Ishikawa (cell line): ENCODE results near the gene NOL4L.

Experiments
- CEBPB ChIP-seq: IDR thresholded peaks from 2 replicates; pipeline ENCODE4 v1.6.1; 2012
- CREB1 ChIP-seq: IDR thresholded peaks from 2 replicates; pipeline ENCODE4 v1.6.1; 2012; ENCODE audit warnings: low read depth
- EGR1 ChIP-seq: IDR thresholded peaks from 2 replicates; pipeline ENCODE4 v1.6.1; 2012
- EP300 ChIP-seq: IDR thresholded peaks from 2 replicates; pipeline ENCODE4 v1.6.1; 2012; ENCODE audit warnings: borderline replicate concordance
- FOXM1 ChIP-seq: IDR thresholded peaks from 2 replicates; pipeline ENCODE4 v1.6.1; 2012; ENCODE audit warnings: low read depth, borderline replicate concordance
- NFIC ChIP-seq: IDR thresholded peaks from 2 replicates; pipeline ENCODE4 v1.6.1; 2012
- RAD21 ChIP-seq: IDR thresholded peaks from 2 replicates; pipeline ENCODE4 v1.6.1; 2012; ENCODE audit warnings: low read depth
- TAF1 ChIP-seq: IDR thresholded peaks from 2 replicates; pipeline ENCODE4 v1.6.1; 2012; ENCODE audit warnings: low read depth, mild to moderate bottlenecking
- TCF12 ChIP-seq: IDR thresholded peaks from 2 replicates; pipeline ENCODE4 v1.6.1; 2012; ENCODE audit warnings: low read depth
- TEAD4 ChIP-seq: IDR thresholded peaks from 2 replicates; pipeline ENCODE4 v1.6.1; 2012
- YY1 ChIP-seq: IDR thresholded peaks from 2 replicates; pipeline ENCODE4 v1.6.1; 2012; ENCODE audit warnings: low read depth
- ZBTB7A ChIP-seq: IDR thresholded peaks from 2 replicates; pipeline ENCODE4 v1.6.1; 2012; ENCODE audit warnings: low read depth
- TF ChIP-seq, protein P1 (sequence below): IDR thresholded peaks from 2 replicates; pipeline ENCODE4 v1.6.1; 2012; ENCODE audit warnings: low read depth, mild to moderate bottlenecking
- TF ChIP-seq, protein P2 (sequence below): IDR thresholded peaks from 2 replicates; pipeline ENCODE4 v1.6.1; 2012
- TF ChIP-seq, protein P3 (sequence below): IDR thresholded peaks from 2 replicates; pipeline ENCODE4 v1.6.1; 2012

The NOL4L gene

DNA sequence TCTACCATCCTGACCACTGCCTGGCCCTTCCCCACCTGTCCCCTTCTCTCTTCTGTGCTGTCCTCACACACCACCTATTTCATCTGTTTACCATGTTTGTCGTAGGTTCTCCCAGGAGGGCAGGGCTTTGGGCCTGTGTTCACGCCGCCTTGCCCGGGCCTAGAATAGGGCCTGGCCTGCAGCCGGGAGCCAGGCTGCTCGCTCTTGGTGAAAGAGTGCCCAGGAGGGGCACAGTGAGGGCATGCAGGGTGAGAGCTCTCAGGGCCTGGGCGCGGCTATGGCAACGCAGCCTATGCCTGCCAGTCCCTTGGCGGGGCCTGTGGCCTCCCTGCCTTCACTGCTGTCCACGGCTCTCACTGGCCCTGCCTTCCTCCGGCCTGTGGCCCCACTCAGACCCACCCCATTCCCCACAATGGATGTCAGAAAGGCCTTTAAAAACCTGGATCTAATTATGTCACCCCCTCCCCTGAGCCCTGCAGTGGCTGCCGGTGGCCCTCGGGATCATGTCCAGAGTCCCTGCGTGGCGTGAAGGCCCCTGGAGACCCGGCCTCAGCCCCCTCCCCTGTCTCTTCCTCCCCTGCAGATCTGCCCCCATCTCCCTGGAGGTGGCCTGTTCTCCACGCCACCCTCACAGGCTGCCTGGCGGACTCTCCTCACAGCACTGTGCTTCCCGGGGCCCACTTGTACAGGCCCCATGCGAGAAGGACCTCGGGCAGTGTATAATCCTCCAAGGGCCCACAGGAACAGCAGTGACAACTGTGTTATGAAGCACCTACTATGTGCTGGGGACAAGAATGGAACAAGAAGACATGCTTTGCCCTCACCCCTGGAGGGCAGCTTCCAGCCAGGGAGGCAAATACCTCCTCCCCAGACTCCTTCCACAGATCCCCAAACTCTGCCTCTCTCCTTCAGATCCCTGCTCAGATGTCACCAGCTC, 22.9 kb upstream of the NOL4L start:
- TF ChIP-seq, protein P1, sequence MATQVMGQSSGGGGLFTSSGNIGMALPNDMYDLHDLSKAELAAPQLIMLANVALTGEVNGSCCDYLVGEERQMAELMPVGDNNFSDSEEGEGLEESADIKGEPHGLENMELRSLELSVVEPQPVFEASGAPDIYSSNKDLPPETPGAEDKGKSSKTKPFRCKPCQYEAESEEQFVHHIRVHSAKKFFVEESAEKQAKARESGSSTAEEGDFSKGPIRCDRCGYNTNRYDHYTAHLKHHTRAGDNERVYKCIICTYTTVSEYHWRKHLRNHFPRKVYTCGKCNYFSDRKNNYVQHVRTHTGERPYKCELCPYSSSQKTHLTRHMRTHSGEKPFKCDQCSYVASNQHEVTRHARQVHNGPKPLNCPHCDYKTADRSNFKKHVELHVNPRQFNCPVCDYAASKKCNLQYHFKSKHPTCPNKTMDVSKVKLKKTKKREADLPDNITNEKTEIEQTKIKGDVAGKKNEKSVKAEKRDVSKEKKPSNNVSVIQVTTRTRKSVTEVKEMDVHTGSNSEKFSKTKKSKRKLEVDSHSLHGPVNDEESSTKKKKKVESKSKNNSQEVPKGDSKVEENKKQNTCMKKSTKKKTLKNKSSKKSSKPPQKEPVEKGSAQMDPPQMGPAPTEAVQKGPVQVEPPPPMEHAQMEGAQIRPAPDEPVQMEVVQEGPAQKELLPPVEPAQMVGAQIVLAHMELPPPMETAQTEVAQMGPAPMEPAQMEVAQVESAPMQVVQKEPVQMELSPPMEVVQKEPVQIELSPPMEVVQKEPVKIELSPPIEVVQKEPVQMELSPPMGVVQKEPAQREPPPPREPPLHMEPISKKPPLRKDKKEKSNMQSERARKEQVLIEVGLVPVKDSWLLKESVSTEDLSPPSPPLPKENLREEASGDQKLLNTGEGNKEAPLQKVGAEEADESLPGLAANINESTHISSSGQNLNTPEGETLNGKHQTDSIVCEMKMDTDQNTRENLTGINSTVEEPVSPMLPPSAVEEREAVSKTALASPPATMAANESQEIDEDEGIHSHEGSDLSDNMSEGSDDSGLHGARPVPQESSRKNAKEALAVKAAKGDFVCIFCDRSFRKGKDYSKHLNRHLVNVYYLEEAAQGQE = no peak
- TF ChIP-seq YY1 (no peak), EP300 (no peak), FOXM1 (no peak), TEAD4 (no peak), TAF1 (no peak)
- TF ChIP-seq, protein P2, sequence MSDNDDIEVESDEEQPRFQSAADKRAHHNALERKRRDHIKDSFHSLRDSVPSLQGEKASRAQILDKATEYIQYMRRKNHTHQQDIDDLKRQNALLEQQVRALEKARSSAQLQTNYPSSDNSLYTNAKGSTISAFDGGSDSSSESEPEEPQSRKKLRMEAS = no peak

DNA sequence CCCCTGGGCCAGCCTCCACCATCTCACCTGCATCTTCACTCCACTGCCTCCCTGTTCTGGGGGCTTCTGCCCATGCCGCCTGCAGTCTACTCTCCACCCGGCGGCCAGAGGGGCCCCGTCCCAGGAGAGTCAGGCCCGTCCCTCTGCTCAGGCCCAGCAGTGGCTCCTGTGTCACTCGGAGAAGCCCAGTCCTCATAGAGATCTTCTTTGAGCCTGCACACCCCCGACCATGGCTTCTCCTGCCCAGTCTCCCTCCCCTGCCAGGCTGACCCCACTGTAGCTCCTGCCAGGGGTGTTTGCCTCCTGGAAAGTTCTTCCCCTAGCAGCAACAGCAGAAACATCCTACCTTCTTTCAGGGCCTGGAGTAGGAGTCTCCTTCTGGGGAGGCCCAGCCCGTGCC, 22.2 kb upstream of the NOL4L start:
- TF ChIP-seq TEAD4 (no peak), TAF1 (no peak), NFIC (no peak), TCF12 (no peak), EP300 (no peak), RAD21 (no peak), YY1 (no peak), CREB1 (no peak), CEBPB (no peak), EGR1 (no peak), FOXM1 (no peak), ZBTB7A (no peak)
- TF ChIP-seq, protein P1 = no peak
- TF ChIP-seq, protein P3, sequence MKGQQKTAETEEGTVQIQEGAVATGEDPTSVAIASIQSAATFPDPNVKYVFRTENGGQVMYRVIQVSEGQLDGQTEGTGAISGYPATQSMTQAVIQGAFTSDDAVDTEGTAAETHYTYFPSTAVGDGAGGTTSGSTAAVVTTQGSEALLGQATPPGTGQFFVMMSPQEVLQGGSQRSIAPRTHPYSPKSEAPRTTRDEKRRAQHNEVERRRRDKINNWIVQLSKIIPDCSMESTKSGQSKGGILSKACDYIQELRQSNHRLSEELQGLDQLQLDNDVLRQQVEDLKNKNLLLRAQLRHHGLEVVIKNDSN = no peak
- TF ChIP-seq, protein P2 = no peak

DNA sequence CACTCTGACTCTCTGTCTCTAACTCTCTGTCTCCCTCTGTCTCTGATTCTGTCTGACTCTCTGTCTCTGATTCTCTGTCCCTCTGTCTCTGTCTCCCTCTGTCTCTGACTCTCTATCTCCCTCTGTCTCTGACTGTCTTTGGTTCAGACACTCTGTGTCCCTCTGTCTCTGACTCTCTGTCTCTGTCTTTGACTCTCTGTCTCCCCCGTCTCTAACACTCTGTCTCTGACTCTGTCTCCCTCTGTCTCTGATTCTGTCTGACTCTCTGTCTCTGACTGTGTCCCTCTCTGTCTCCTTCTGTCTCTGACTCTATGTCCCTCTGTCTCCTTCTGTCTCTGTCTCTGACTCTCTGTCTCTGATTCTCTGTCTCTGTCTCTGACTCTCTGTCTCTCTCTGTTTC, 21.7 kb upstream of the NOL4L start:
- TF ChIP-seq TEAD4 = no peak
- TF ChIP-seq CEBPB = no peak
- TF ChIP-seq, protein P2 = no peak
- TF ChIP-seq TAF1 = no peak
- TF ChIP-seq RAD21 = no peak
- TF ChIP-seq NFIC = no peak
- TF ChIP-seq, protein P1 = no peak
- no peak for TF ChIP-seq EGR1
- no peak for TF ChIP-seq TCF12
- TF ChIP-seq CREB1 = no peak
- no peak for TF ChIP-seq YY1
- TF ChIP-seq, protein P3 = no peak
- TF ChIP-seq EP300 = no peak
- no peak for TF ChIP-seq ZBTB7A
- TF ChIP-seq FOXM1 = no peak

DNA sequence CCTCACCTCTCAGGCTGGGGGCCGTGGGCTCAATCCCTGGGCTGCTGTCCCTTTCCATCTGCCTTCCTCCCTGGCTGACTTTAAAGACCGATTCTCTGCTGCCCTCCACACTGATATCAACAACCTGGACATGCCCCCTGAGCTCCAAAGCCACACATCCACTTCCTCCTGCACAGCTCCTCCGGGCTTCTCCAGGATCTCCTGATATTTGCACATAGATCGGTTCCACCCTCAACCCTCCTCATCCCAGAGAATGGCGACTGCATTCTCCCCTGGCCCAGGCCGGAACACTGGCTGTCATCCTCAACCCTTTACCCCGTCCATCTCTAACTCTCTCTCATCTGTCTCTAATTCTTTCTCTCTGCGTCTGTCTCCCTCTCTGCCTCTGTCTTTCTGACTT, 21.0 kb upstream of the NOL4L start:
- TF ChIP-seq CREB1 (no peak), ZBTB7A (no peak)
